ENCODE measurements around the gene PLA2G4B. TPM values are rescaled to one million over a fixed set of nuclear protein-coding genes. Genes with fewer than 3 reads are reported as not detected.

The PLA2G4B gene
- total RNA-seq, 1 donor from 2014 or later = 3.4 TPM

GRCh38 chr15:41810651-41811431, 27.8 kb upstream of the PLA2G4B start:
- peaks cover 3% of the 10 kb centered on the region for H3K36me3 ChIP-seq (ENCODE audit: control insufficient read depth, insufficient read depth, low read length)
- no peaks in the 10 kb centered on the region for H3K27me3 ChIP-seq (ENCODE audit: control insufficient read depth, insufficient read depth, low read length)
- TF ChIP-seq CTCF (IDR thresholded peaks at IDR 0.05; ENCODE audit: insufficient read depth, low read length, poor library complexity, severe bottlenecking) = no peak
- no peak overlapping the region for H3K4me3 ChIP-seq (ENCODE audit: low read depth, low read length)
- DNase-seq (ENCODE audit: low read depth) = no peak

DNA sequence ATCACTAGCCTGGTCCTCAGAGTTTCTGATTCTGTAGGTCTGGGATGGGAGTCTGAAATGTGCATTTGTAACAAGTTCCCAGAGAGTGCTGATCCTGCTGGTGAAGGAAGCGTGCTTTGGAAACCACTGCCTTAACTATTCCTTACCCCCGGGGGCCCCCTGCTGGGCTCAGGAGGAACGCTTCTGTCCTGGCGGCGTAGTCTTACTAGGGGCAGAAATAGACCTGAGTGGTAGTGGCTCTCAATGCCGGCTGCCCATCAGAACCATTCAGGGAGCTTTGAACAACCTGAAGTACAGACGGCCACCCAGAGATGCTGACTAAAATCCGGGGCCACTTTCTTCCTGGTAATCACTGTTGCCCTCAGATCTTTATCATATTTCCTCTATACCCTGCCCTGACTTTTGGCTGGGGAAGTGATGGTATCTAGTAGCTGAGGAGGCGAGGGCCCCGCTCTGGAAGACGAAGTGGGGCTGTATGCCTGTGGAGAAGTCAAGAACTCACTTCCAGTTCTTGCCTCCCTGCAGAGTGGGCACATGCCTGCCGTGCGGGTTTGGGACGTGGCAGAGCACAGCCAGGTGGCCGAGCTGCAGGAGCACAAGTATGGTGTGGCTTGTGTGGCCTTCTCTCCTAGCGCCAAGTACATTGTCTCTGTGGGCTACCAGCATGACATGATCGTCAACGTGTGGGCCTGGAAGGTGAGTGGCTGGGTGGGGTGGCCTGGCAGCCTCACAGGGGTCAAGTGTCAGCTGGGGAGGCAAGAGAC, 27.0 kb upstream of the PLA2G4B start:
- no peak for DNase-seq (ENCODE audit: low read depth)
- H3K4me3 ChIP-seq (ENCODE audit: low read depth, low read length) = no peak overlapping the region
- TF ChIP-seq CTCF (IDR thresholded peaks at IDR 0.05; ENCODE audit: insufficient read depth, low read length, poor library complexity, severe bottlenecking) = peak; percentile 94
- peaks cover 3% of the 10 kb centered on the region for H3K36me3 ChIP-seq (ENCODE audit: control insufficient read depth, insufficient read depth, low read length)
- no peaks in the 10 kb centered on the region for H3K27me3 ChIP-seq (ENCODE audit: control insufficient read depth, insufficient read depth, low read length)

- DNase-seq (ENCODE audit: low read depth) = no peak
- no peaks in the 10 kb centered on the region for H3K27me3 ChIP-seq (ENCODE audit: control insufficient read depth, insufficient read depth, low read length)
- peaks cover 4% of the 10 kb centered on the region for H3K36me3 ChIP-seq (ENCODE audit: control insufficient read depth, insufficient read depth, low read length)
- TF ChIP-seq CTCF (IDR thresholded peaks at IDR 0.05; ENCODE audit: insufficient read depth, low read length, poor library complexity, severe bottlenecking) = no peak
- H3K4me3 ChIP-seq (ENCODE audit: low read depth, low read length) = no peak overlapping the region
Observed at GRCh38 chr15:41812820-41813375, 25.7 kb upstream of the PLA2G4B start.

- Histone ChIP-seq H3K36me3 (ENCODE audit: control insufficient read depth, insufficient read depth, low read length) (peaks cover 4% of the 10 kb centered on the region), H3K27me3 (ENCODE audit: control insufficient read depth, insufficient read depth, low read length) (no peaks in the 10 kb centered on the region), H3K4me3 (ENCODE audit: low read depth, low read length) (no peak overlapping the region)
- no peak for DNase-seq (ENCODE audit: low read depth)
- no peak for TF ChIP-seq CTCF (IDR thresholded peaks at IDR 0.05; ENCODE audit: insufficient read depth, low read length, poor library complexity, severe bottlenecking)
Observed at GRCh38 chr15:41813426-41813825, 25.2 kb upstream of the PLA2G4B start.

- DNase-seq (ENCODE audit: low read depth) = no peak
Observed at GRCh38 chr15:41814534-41814933, 24.1 kb upstream of the PLA2G4B start.

More at GRCh38 chr15:41814534-41814933, 24.1 kb upstream of the PLA2G4B start:
- TF ChIP-seq CTCF (IDR thresholded peaks at IDR 0.05; ENCODE audit: insufficient read depth, low read length, poor library complexity, severe bottlenecking) = no peak
- Histone ChIP-seq H3K4me3 (ENCODE audit: low read depth, low read length) (no peak overlapping the region), H3K36me3 (ENCODE audit: control insufficient read depth, insufficient read depth, low read length) (peaks cover 6% of the 10 kb centered on the region), H3K27me3 (ENCODE audit: control insufficient read depth, insufficient read depth, low read length) (no peaks in the 10 kb centered on the region)
